Type B pancreatic cell (in vitro differentiated cells): ENCODE results near the gene RSAD1. TPM values are rescaled to one million over a fixed set of nuclear protein-coding genes. Genes with fewer than 3 reads are reported as not detected.

Experiments
- DNase-seq: peaks from one replicate; pipeline ENCODE4 v3.0.0; 2021; ENCODE audit warnings: mixed read lengths; ENCODE audit not compliant: unreplicated experiment; ENCODE audit errors: extremely low spot score
- H3K27ac Mint-ChIP-seq: 2 replicates; pipeline ENCODE4 v1.8.0; 2021; ENCODE audit warnings: mild to moderate bottlenecking, mixed read lengths
- H3K27me3 Mint-ChIP-seq: 2 replicates; pipeline ENCODE4 v1.8.0; 2021; ENCODE audit warnings: mixed read lengths
- H3K36me3 Mint-ChIP-seq: 2 replicates; pipeline ENCODE4 v1.8.0; 2021; ENCODE audit warnings: mixed read lengths
- H3K4me1 Mint-ChIP-seq: one replicate; pipeline ENCODE4 v1.8.0; 2021; ENCODE audit warnings: mixed read lengths; ENCODE audit not compliant: unreplicated experiment
- H3K4me3 Mint-ChIP-seq: 2 replicates; pipeline ENCODE4 v1.8.0; 2021; ENCODE audit warnings: mild to moderate bottlenecking, mixed read lengths
- H3K9me3 Mint-ChIP-seq: 2 replicates; pipeline ENCODE4 v1.8.0; 2021; ENCODE audit warnings: mixed read lengths
- CTCF ChIP-seq: fragments of 200-600 bp; sonication (generic); conservative IDR thresholded peaks from 2 replicates; pipeline ENCODE4 v1.5.0; 2021; ENCODE audit warnings: antibody characterized with exemption, mild to moderate bottlenecking
- total RNA-seq: library from RNA; stranded (reverse); gene quantifications from 2 replicates; pipeline ENCODE4 v1.2.1, GENCODE V29; 2021; ENCODE audit warnings: low replicate concordance

RSAD1 gene
- total RNA-seq, 1 donor from 2014 or later = 40.7 TPM

- TF ChIP-seq CTCF = no peak
- Mint-ChIP-seq H3K4me3 (no peak overlapping the region), H3K4me1 (no peaks in the 10 kb centered on the region), H3K9me3 (no peaks in the 10 kb centered on the region), H3K27ac (no peak overlapping the region), H3K27me3 (peaks cover 18% of the 10 kb centered on the region), H3K36me3 (no peaks in the 10 kb centered on the region)
- DNase-seq = no peak
Measured at GRCh38 chr17:50465171-50465570, 13.5 kb upstream of the RSAD1 start.

GRCh38 chr17:50465635-50466034 is 13.0 kb upstream of the RSAD1 start:
- DNase-seq = no peak
- no peaks in the 10 kb centered on the region for H3K4me1 Mint-ChIP-seq
- no peaks in the 10 kb centered on the region for H3K9me3 Mint-ChIP-seq
- no peak for TF ChIP-seq CTCF
- no peaks in the 10 kb centered on the region for H3K36me3 Mint-ChIP-seq
- H3K4me3 Mint-ChIP-seq = no peak overlapping the region
- no peak overlapping the region for H3K27ac Mint-ChIP-seq
- peaks cover 18% of the 10 kb centered on the region for H3K27me3 Mint-ChIP-seq

- H3K27ac Mint-ChIP-seq = no peak overlapping the region
- TF ChIP-seq CTCF = no peak
- no peak overlapping the region for H3K4me3 Mint-ChIP-seq
- peaks cover 18% of the 10 kb centered on the region for H3K27me3 Mint-ChIP-seq
- H3K36me3 Mint-ChIP-seq = no peaks in the 10 kb centered on the region
- H3K4me1 Mint-ChIP-seq = no peaks in the 10 kb centered on the region
- no peaks in the 10 kb centered on the region for H3K9me3 Mint-ChIP-seq
- no peak for DNase-seq
Measured at GRCh38 chr17:50466371-50467113, 12.1 kb upstream of the RSAD1 start.

GRCh38 chr17:50467114-50467854 is 11.4 kb upstream of the RSAD1 start:
- Mint-ChIP-seq H3K36me3 (no peaks in the 10 kb centered on the region), H3K4me3 (peak overlapping the region; percentile 45), H3K9me3 (no peaks in the 10 kb centered on the region), H3K27me3 (peaks cover 18% of the 10 kb centered on the region), H3K4me1 (no peaks in the 10 kb centered on the region), H3K27ac (no peak overlapping the region)
- no peak for TF ChIP-seq CTCF
- DNase-seq = no peak

GRCh38 chr17:50467855-50468303 is 10.8 kb upstream of the RSAD1 start:
- no peak for TF ChIP-seq CTCF
- H3K36me3 Mint-ChIP-seq = no peaks in the 10 kb centered on the region
- H3K27me3 Mint-ChIP-seq = peaks cover 18% of the 10 kb centered on the region
- H3K4me3 Mint-ChIP-seq = peak overlapping the region; percentile 59
- no peak for DNase-seq
- no peak overlapping the region for H3K27ac Mint-ChIP-seq
- no peaks in the 10 kb centered on the region for H3K9me3 Mint-ChIP-seq
- no peaks in the 10 kb centered on the region for H3K4me1 Mint-ChIP-seq
